Neural cell (in vitro differentiated cells): ENCODE results near the gene C16orf96. TPM values are rescaled to one million over a fixed set of nuclear protein-coding genes. Genes with fewer than 3 reads are reported as not detected.

Source experiments
- H2AFZ ChIP-seq: fragments of 200-600, 300-800 bp; sonication (generic), shearing (Covaris generic); 2 replicates; pipeline ENCODE4 v1.6.0; 2014; ENCODE audit warnings: low read depth, mild to moderate bottlenecking, antibody characterized with exemption, low read length, moderate library complexity
- H3F3A ChIP-seq: fragments of 200-600 bp; shearing (Covaris generic); 2 replicates; pipeline ENCODE4 v1.6.1; 2016; ENCODE audit warnings: mild to moderate bottlenecking, moderate library complexity, mixed read lengths, antibody characterized with exemption, low read length; ENCODE audit not compliant: insufficient read depth, poor library complexity, severe bottlenecking
- H3K27ac ChIP-seq: fragments of 200-600, 300-800 bp; sonication (generic), shearing (Covaris generic); 2 replicates; pipeline ENCODE4 v1.5.1; 2014; ENCODE audit warnings: mild to moderate bottlenecking, low read length, moderate library complexity
- H3K27me3 ChIP-seq: fragments of 300-800, 200-600 bp; sonication (generic), shearing (Covaris generic); 2 replicates; pipeline ENCODE4 v1.6.0; 2014; ENCODE audit warnings: mild to moderate bottlenecking, low read depth, low read length, moderate library complexity; ENCODE audit not compliant: insufficient read depth
- H3K36me3 ChIP-seq: fragments of 300-800, 200-600 bp; sonication (generic), shearing (Covaris generic); 2 replicates; pipeline ENCODE4 v1.5.1; 2014; ENCODE audit warnings: mild to moderate bottlenecking, antibody characterized with exemption, low read length, moderate library complexity; ENCODE audit not compliant: insufficient read depth
- H3K4me2 ChIP-seq: fragments of 300-800, 200-600 bp; sonication (generic), shearing (Covaris generic); 2 replicates; pipeline ENCODE4 v1.6.0; 2014; ENCODE audit warnings: mild to moderate bottlenecking, low read length
- H3K4me3 ChIP-seq: fragments of 300-800, 200-600 bp; sonication (generic), shearing (Covaris generic); 2 replicates; pipeline ENCODE4 v1.5.1; 2014; ENCODE audit warnings: mild to moderate bottlenecking, low read length, moderate library complexity
- H3K79me2 ChIP-seq: fragments of 200-600 bp; shearing (Covaris generic); replicated peaks from 2 replicates; pipeline ENCODE4 v1.6.0; 2014; ENCODE audit warnings: mild to moderate bottlenecking, low read length, moderate library complexity; ENCODE audit not compliant: insufficient read depth
- H3K9ac ChIP-seq: fragments of 300-800, 200-600 bp; sonication (generic), shearing (Covaris generic); 2 replicates; pipeline ENCODE4 v1.6.1; 2016; ENCODE audit warnings: mild to moderate bottlenecking, low read length, mixed read lengths
- H3K9me2 ChIP-seq: fragments of 200-600 bp; shearing (Covaris generic); 2 replicates; pipeline ENCODE4 v1.6.1; 2016; ENCODE audit warnings: mild to moderate bottlenecking, low read length, mixed read lengths; ENCODE audit not compliant: insufficient read depth
- H3K9me3 ChIP-seq: fragments of 200-600, 300-800 bp; sonication (generic), shearing (Covaris generic); 2 replicates; pipeline ENCODE4 v1.6.1; 2016; ENCODE audit warnings: mild to moderate bottlenecking, mixed run types, low read length, moderate library complexity, mixed read lengths
- H4K20me1 ChIP-seq: fragments of 200-600 bp; shearing (Covaris generic); 2 replicates; pipeline ENCODE4 v1.6.1; 2016; ENCODE audit warnings: mild to moderate bottlenecking, mixed run types; ENCODE audit not compliant: insufficient read depth
- EP300 ChIP-seq: fragments of 450-650 bp; conservative IDR thresholded peaks from 2 replicates; pipeline ENCODE4 v1.6.1; 2014; ENCODE audit warnings: antibody characterized with exemption, mild to moderate bottlenecking, moderate library complexity; ENCODE audit not compliant: poor library complexity, severe bottlenecking
- EZH2 ChIP-seq: fragments of 200-600, 300-800 bp; shearing (Covaris generic), sonication (generic); IDR thresholded peaks from 2 replicates; pipeline ENCODE4 v1.6.1; 2014; ENCODE audit warnings: antibody characterized with exemption, low read length, borderline replicate concordance, mild to moderate bottlenecking; ENCODE audit not compliant: insufficient read depth, poor library complexity, severe bottlenecking
- MXI1 ChIP-seq: fragments of 450-650 bp; conservative IDR thresholded peaks from 2 replicates; pipeline ENCODE4 v1.6.1; 2014; ENCODE audit warnings: antibody characterized with exemption, mild to moderate bottlenecking; ENCODE audit not compliant: poor library complexity, severe bottlenecking
- POLR2AphosphoS5 ChIP-seq: IDR thresholded peaks from 2 replicates; pipeline ENCODE4 v1.6.1; 2012
- RAD21 ChIP-seq: fragments of 450-650 bp; conservative IDR thresholded peaks from 2 replicates; pipeline ENCODE4 v1.6.1; 2014; ENCODE audit warnings: antibody characterized with exemption, mild to moderate bottlenecking, moderate library complexity
- SMC3 ChIP-seq: fragments of 450-650 bp; conservative IDR thresholded peaks from 2 replicates; pipeline ENCODE4 v1.6.1; 2014; ENCODE audit warnings: antibody characterized with exemption, mild to moderate bottlenecking, moderate library complexity; ENCODE audit not compliant: poor library complexity
- TAF1 ChIP-seq: IDR thresholded peaks from 2 replicates; pipeline ENCODE4 v1.6.1; 2012; ENCODE audit warnings: low read depth
- polyA plus RNA-seq: library from polyadenylated mRNA; depleted of rRNA; stranded (reverse); fragments of >200 nt; gene quantifications from 2 replicates; pipeline ENCODE4 v1.2.3, GENCODE V29; 2014
- TF ChIP-seq, protein P1 (sequence below): fragments of 450-650 bp; IDR thresholded peaks from 2 replicates; pipeline ENCODE4 v1.5.1; 2014; ENCODE audit warnings: antibody characterized with exemption, mild to moderate bottlenecking, moderate library complexity; ENCODE audit not compliant: poor library complexity, severe bottlenecking
- TF ChIP-seq, protein P2 (sequence below): IDR thresholded peaks from 2 replicates; pipeline ENCODE4 v1.6.1; 2012; ENCODE audit warnings: borderline replicate concordance

Gene C16orf96
- polyA plus RNA-seq, 1 donor from 2014 or later, result 0.21 TPM

DNA sequence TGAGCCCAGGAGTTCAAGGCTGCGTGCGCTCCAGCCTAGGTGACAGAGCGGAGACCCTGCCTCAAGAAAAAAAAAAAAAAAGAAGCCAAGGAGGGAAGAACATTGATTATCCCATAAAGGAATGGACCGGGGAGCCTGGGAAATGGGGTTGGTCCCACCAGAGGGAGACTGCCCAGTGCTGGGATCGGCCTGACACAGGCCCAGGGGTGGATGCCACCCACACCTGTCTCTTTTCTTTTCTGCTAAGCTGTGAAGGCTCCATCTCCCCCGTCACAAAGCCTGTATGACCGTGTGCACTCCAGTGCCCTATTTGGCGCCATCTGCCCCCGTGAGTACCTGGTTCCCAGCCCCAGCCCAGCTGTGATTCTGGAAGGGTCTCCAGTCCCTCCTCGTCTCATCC lies 42.9 kb downstream of the C16orf96 start:
- Histone ChIP-seq H3K27ac (no peak overlapping the region), H3K9me2 (no peaks in the 10 kb centered on the region), H2AFZ (no peak overlapping the region), H3K9ac (no peak overlapping the region), H3K4me3 (no peak overlapping the region), H3K27me3 (no peaks in the 10 kb centered on the region), H3K4me2 (no peak overlapping the region), H3K79me2 (no peaks in the 10 kb centered on the region), H4K20me1 (no peaks in the 10 kb centered on the region), H3F3A (no peaks in the 10 kb centered on the region), H3K9me3 (no peaks in the 10 kb centered on the region), H3K36me3 (no peaks in the 10 kb centered on the region)
- TF ChIP-seq RAD21 (no peak), EP300 (no peak), POLR2AphosphoS5 (no peak), TAF1 (no peak), EZH2 (no peak), SMC3 (no peak), MXI1 (no peak)
- TF ChIP-seq, protein P1, sequence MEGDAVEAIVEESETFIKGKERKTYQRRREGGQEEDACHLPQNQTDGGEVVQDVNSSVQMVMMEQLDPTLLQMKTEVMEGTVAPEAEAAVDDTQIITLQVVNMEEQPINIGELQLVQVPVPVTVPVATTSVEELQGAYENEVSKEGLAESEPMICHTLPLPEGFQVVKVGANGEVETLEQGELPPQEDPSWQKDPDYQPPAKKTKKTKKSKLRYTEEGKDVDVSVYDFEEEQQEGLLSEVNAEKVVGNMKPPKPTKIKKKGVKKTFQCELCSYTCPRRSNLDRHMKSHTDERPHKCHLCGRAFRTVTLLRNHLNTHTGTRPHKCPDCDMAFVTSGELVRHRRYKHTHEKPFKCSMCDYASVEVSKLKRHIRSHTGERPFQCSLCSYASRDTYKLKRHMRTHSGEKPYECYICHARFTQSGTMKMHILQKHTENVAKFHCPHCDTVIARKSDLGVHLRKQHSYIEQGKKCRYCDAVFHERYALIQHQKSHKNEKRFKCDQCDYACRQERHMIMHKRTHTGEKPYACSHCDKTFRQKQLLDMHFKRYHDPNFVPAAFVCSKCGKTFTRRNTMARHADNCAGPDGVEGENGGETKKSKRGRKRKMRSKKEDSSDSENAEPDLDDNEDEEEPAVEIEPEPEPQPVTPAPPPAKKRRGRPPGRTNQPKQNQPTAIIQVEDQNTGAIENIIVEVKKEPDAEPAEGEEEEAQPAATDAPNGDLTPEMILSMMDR, result no peak
- TF ChIP-seq, protein P2, sequence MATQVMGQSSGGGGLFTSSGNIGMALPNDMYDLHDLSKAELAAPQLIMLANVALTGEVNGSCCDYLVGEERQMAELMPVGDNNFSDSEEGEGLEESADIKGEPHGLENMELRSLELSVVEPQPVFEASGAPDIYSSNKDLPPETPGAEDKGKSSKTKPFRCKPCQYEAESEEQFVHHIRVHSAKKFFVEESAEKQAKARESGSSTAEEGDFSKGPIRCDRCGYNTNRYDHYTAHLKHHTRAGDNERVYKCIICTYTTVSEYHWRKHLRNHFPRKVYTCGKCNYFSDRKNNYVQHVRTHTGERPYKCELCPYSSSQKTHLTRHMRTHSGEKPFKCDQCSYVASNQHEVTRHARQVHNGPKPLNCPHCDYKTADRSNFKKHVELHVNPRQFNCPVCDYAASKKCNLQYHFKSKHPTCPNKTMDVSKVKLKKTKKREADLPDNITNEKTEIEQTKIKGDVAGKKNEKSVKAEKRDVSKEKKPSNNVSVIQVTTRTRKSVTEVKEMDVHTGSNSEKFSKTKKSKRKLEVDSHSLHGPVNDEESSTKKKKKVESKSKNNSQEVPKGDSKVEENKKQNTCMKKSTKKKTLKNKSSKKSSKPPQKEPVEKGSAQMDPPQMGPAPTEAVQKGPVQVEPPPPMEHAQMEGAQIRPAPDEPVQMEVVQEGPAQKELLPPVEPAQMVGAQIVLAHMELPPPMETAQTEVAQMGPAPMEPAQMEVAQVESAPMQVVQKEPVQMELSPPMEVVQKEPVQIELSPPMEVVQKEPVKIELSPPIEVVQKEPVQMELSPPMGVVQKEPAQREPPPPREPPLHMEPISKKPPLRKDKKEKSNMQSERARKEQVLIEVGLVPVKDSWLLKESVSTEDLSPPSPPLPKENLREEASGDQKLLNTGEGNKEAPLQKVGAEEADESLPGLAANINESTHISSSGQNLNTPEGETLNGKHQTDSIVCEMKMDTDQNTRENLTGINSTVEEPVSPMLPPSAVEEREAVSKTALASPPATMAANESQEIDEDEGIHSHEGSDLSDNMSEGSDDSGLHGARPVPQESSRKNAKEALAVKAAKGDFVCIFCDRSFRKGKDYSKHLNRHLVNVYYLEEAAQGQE, result no peak

DNA sequence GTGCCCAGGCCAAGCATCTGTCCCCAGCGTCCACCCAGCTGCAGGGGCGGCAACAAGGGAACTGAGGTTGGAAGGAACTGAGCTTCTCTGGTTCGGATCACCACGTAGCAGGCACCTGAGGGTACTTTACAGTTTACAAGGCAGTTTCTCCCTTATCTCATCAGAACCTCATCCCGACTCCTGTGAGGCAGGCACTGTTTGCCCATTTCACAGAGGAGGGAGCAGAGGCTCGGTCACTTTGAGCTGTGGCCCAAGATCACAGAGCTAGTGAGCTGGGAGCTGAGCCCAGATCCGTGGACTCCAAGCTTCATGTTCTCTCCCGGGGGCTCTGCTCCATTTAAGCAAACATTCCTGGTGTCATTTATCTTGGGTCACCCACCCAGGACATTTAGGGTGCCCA lies 43.4 kb downstream of the C16orf96 start:
- Histone ChIP-seq H3K4me2 (no peak overlapping the region), H2AFZ (no peak overlapping the region)
- TF ChIP-seq SMC3, result no peak
- no peak for TF ChIP-seq EP300

More for the DNA sequence above, 43.4 kb downstream of the C16orf96 start:
- no peaks in the 10 kb centered on the region for H4K20me1 ChIP-seq
- no peaks in the 10 kb centered on the region for H3F3A ChIP-seq
- H3K79me2 ChIP-seq, result no peaks in the 10 kb centered on the region
- H3K9ac ChIP-seq, result no peak overlapping the region
- no peaks in the 10 kb centered on the region for H3K9me3 ChIP-seq
- no peaks in the 10 kb centered on the region for H3K9me2 ChIP-seq
- no peak overlapping the region for H3K27ac ChIP-seq
- H3K36me3 ChIP-seq, result no peaks in the 10 kb centered on the region
- H3K4me3 ChIP-seq, result no peak overlapping the region
- no peaks in the 10 kb centered on the region for H3K27me3 ChIP-seq
